HL-60/S4 treated with phorbol 12-myristate 13-acetate at 8.2 ng/mL for 4 days and 3 days (cell line): ENCODE measurements around the gene SLC38A10.

Experiments
- in situ Hi-C: fragments of 300-500 bp; cut with MboI; formaldehyde crosslinking; loops from 2 replicates; pipeline ENCODE4 v1.15.0; 2022; ENCODE audit warnings: low sequenced_read_pairs

Gene SLC38A10

GRCh38 chr17:81300586-81301155 lies 5.6 kb upstream of the SLC38A10 start:
- in situ Hi-C loops, result no loop called here

- in situ Hi-C loops, result no loop called here
Measured at GRCh38 chr17:81299846-81300585, 4.9 kb upstream of the SLC38A10 start.

- in situ Hi-C loops, result no loop called here
Measured at GRCh38 chr17:81298991-81299738, 4.1 kb upstream of the SLC38A10 start.

- in situ Hi-C loops, result no loop called here
Measured at GRCh38 chr17:81298325-81298990, 3.4 kb upstream of the SLC38A10 start.

- in situ Hi-C loops, result no loop called here
Measured at GRCh38 chr17:81295676-81296381, 722 bp upstream of the SLC38A10 start.

GRCh38 chr17:81294512-81295030 lies 536 bp downstream of the SLC38A10 start:
- in situ Hi-C loops, result no loop called here

- in situ Hi-C loops, result no loop called here
Measured at GRCh38 chr17:81292450-81292849, 2.7 kb downstream of the SLC38A10 start.

- in situ Hi-C loops, result no loop called here
Measured at GRCh38 chr17:81291662-81292061, 3.4 kb downstream of the SLC38A10 start.

- in situ Hi-C loops, result no loop called here
Measured at GRCh38 chr17:81290230-81290629, 4.9 kb downstream of the SLC38A10 start.

GRCh38 chr17:81289627-81290026 lies 5.5 kb downstream of the SLC38A10 start:
- in situ Hi-C loops, result no loop called here

- in situ Hi-C loops, result no loop called here
Measured at GRCh38 chr17:81288715-81289114, 6.4 kb downstream of the SLC38A10 start.

- in situ Hi-C loops, result no loop called here
Measured at GRCh38 chr17:81287741-81288430, 7.2 kb downstream of the SLC38A10 start.

- in situ Hi-C loops, result no loop called here
Measured at GRCh38 chr17:81287152-81287551, 8.0 kb downstream of the SLC38A10 start.

GRCh38 chr17:81286491-81287145 lies 8.5 kb downstream of the SLC38A10 start:
- in situ Hi-C loops, result no loop called here

GRCh38 chr17:81285894-81286293 lies 9.2 kb downstream of the SLC38A10 start:
- in situ Hi-C loops, result no loop called here

GRCh38 chr17:81285179-81285878 lies 9.8 kb downstream of the SLC38A10 start:
- in situ Hi-C loops, result no loop called here

GRCh38 chr17:81282876-81283275 lies 12.2 kb downstream of the SLC38A10 start:
- in situ Hi-C loops, result no loop called here

- in situ Hi-C loops, result no loop called here
Measured at GRCh38 chr17:81282141-81282540, 13.0 kb downstream of the SLC38A10 start.

GRCh38 chr17:81280571-81280970 lies 14.5 kb downstream of the SLC38A10 start:
- in situ Hi-C loops, result no loop called here
